OCI-LY1 (cell line): ENCODE results near the gene SCN1B.
"Not testable (repeated sequence)": the region's sequence is repeated elsewhere in the genome, so short reads cannot be mapped to it uniquely, and the experiment has no call there.

ENCODE experiments used
- H2AFZ ChIP-seq: fragments of 200-600 bp; sonication (generic), shearing (Covaris generic); 2 replicates; pipeline ENCODE4 v1.6.0; 2014; ENCODE audit warnings: antibody characterized with exemption, mild to moderate bottlenecking, low read length
- H3F3A ChIP-seq: fragments of 200-600 bp; sonication (generic), shearing (Covaris generic); 2 replicates; pipeline ENCODE4 v1.6.0; 2014; ENCODE audit warnings: mild to moderate bottlenecking, antibody characterized with exemption, low read length, moderate library complexity; ENCODE audit not compliant: insufficient read depth
- H3K27ac ChIP-seq: fragments of 200-600 bp; sonication (generic); 2 replicates; pipeline ENCODE4 v1.5.1; 2014; ENCODE audit warnings: low read length, mixed run types, mild to moderate bottlenecking, low read depth; ENCODE audit not compliant: poor library complexity, severe bottlenecking
- H3K27me3 ChIP-seq: fragments of 200-600 bp; sonication (generic); 2 replicates; pipeline ENCODE4 v1.6.0; 2014; ENCODE audit warnings: antibody characterized with exemption, mild to moderate bottlenecking, low read length, moderate library complexity; ENCODE audit not compliant: insufficient read depth
- H3K36me3 ChIP-seq: fragments of 200-600 bp; sonication (generic); 2 replicates; pipeline ENCODE4 v1.6.1; 2014; ENCODE audit warnings: mild to moderate bottlenecking, antibody characterized with exemption, low read length, moderate library complexity, mixed read lengths; ENCODE audit not compliant: insufficient read depth
- H3K4me1 ChIP-seq: fragments of 200-600 bp; sonication (generic); 2 replicates; pipeline ENCODE4 v1.5.1; 2014; ENCODE audit warnings: mild to moderate bottlenecking, low read length, moderate library complexity; ENCODE audit not compliant: insufficient read depth, severe bottlenecking
- H3K4me2 ChIP-seq: fragments of 200-600 bp; sonication (generic), shearing (Covaris generic); 2 replicates; pipeline ENCODE4 v1.6.1; 2014; ENCODE audit warnings: low read length
- H3K4me3 ChIP-seq: fragments of 200-600 bp; sonication (generic); 2 replicates; pipeline ENCODE4 v1.5.1; 2014; ENCODE audit warnings: low read length, low read depth, mild to moderate bottlenecking, mixed read lengths; ENCODE audit not compliant: poor library complexity, severe bottlenecking
- H3K79me2 ChIP-seq: fragments of 200-600 bp; shearing (Covaris generic); 2 replicates; pipeline ENCODE4 v1.6.1; 2016; ENCODE audit warnings: mixed run types, low read length, mixed read lengths; ENCODE audit not compliant: insufficient read depth
- H3K9ac ChIP-seq: fragments of 200-600 bp; sonication (generic), shearing (Covaris generic); 2 replicates; pipeline ENCODE4 v1.6.1; 2014; ENCODE audit warnings: mild to moderate bottlenecking, low read length, mixed read lengths
- H3K9me2 ChIP-seq: fragments of 200-600 bp; sonication (generic), shearing (Covaris generic); 2 replicates; pipeline ENCODE4 v1.6.1; 2014; ENCODE audit warnings: low read depth, mild to moderate bottlenecking, low read length, mixed read lengths
- H3K9me3 ChIP-seq: fragments of 200-600 bp; shearing (Covaris generic); 2 replicates; pipeline ENCODE4 v1.6.1; 2014; ENCODE audit warnings: low read length, mixed read lengths
- H4K20me1 ChIP-seq: fragments of 200-600 bp; sonication (generic), shearing (Covaris generic); 2 replicates; pipeline ENCODE4 v1.6.0; 2016; ENCODE audit warnings: mild to moderate bottlenecking, low read length; ENCODE audit not compliant: insufficient read depth
- CTCF ChIP-seq: fragments of 200-600 bp; sonication (generic), shearing (Covaris generic); IDR thresholded peaks from 2 replicates; pipeline ENCODE4 v1.5.1; 2017; ENCODE audit warnings: mild to moderate bottlenecking, antibody characterized with exemption, low read length, moderate library complexity, mixed read lengths
- EZH2 ChIP-seq: fragments of 200-600 bp; sonication (generic), shearing (Covaris generic); IDR thresholded peaks from 2 replicates; pipeline ENCODE4 v1.8.0; 2017; ENCODE audit warnings: borderline replicate concordance, mixed run types, mild to moderate bottlenecking, antibody characterized with exemption, low read length, moderate library complexity, mixed read lengths

The SCN1B gene

GRCh38 chr19:34989298-34989697 is 41.0 kb upstream of the SCN1B start:
- Histone ChIP-seq H3K4me3 (no peak overlapping the region), H3F3A (no peaks in the 10 kb centered on the region), H3K27me3 (peaks cover 27% of the 10 kb centered on the region), H3K9me2 (no peaks in the 10 kb centered on the region), H3K79me2 (no peaks in the 10 kb centered on the region), H3K9ac (no peak overlapping the region), H3K4me2 (no peak overlapping the region), H3K9me3 (no peaks in the 10 kb centered on the region), H3K4me1 (no peaks in the 10 kb centered on the region), H2AFZ (no peak overlapping the region), H4K20me1 (no peaks in the 10 kb centered on the region), H3K27ac (no peak overlapping the region), H3K36me3 (no peaks in the 10 kb centered on the region)
- TF ChIP-seq EZH2, result no peak
- no peak for TF ChIP-seq CTCF

- Histone ChIP-seq H3K9me3 (no peaks in the 10 kb centered on the region), H3F3A (no peaks in the 10 kb centered on the region), H3K27me3 (peaks cover 29% of the 10 kb centered on the region), H3K36me3 (no peaks in the 10 kb centered on the region), H3K4me1 (no peaks in the 10 kb centered on the region), H4K20me1 (no peaks in the 10 kb centered on the region), H3K79me2 (no peaks in the 10 kb centered on the region), H3K4me3 (no peak overlapping the region), H3K27ac (no peak overlapping the region), H3K9me2 (no peaks in the 10 kb centered on the region), H3K4me2 (no peak overlapping the region), H2AFZ (no peak overlapping the region), H3K9ac (no peak overlapping the region)
- no peak for TF ChIP-seq CTCF
- TF ChIP-seq EZH2, result no peak
Measured at GRCh38 chr19:34990578-34991192, 39.6 kb upstream of the SCN1B start.

GRCh38 chr19:34991542-34992333 is 38.5 kb upstream of the SCN1B start:
- H3K27me3 ChIP-seq, result peaks cover 29% of the 10 kb centered on the region
- no peaks in the 10 kb centered on the region for H3K36me3 ChIP-seq
- H2AFZ ChIP-seq, result no peak overlapping the region
- no peaks in the 10 kb centered on the region for H4K20me1 ChIP-seq
- no peaks in the 10 kb centered on the region for H3F3A ChIP-seq
- no peak overlapping the region for H3K9ac ChIP-seq
- no peaks in the 10 kb centered on the region for H3K9me3 ChIP-seq
- H3K4me1 ChIP-seq, result no peaks in the 10 kb centered on the region
- TF ChIP-seq EZH2 (no peak), CTCF (no peak)
- H3K4me3 ChIP-seq, result no peak overlapping the region
- no peaks in the 10 kb centered on the region for H3K79me2 ChIP-seq
- no peak overlapping the region for H3K27ac ChIP-seq
- no peaks in the 10 kb centered on the region for H3K9me2 ChIP-seq
- no peak overlapping the region for H3K4me2 ChIP-seq

GRCh38 chr19:34992582-34992981 is 37.7 kb upstream of the SCN1B start:
- not testable (repeated sequence) for H3K9me2 ChIP-seq, H2AFZ ChIP-seq, H3K79me2 ChIP-seq, H3F3A ChIP-seq, H3K4me1 ChIP-seq, H3K27ac ChIP-seq, H4K20me1 ChIP-seq, H3K9ac ChIP-seq, H3K4me2 ChIP-seq, H3K4me3 ChIP-seq, H3K36me3 ChIP-seq, H3K9me3 ChIP-seq
- peaks cover 29% of the 10 kb centered on the region for H3K27me3 ChIP-seq
